Adrenal gland (tissue), 12 donors: ENCODE measurements around the gene FUT7. TPM values are rescaled to one million over a fixed set of nuclear protein-coding genes. Genes with fewer than 3 reads are reported as not detected.

Source experiments
- DNase-seq, 7 donors: peaks; one replicate each; pipeline ENCODE4 v3.0.0-alpha.2; 2019 to 2020
- H3K27ac ChIP-seq, 5 donors: fragments of 200-600 bp; sonication (generic) in 4 of 5; 1 replicate in 3 of 5; 2 replicates in 2 of 5; pipeline versions ENCODE4 v1.5.1 to v1.8.0; 2016 to 2020; ENCODE audit warnings: mild to moderate bottlenecking in 1 of 5
- H3K27me3 ChIP-seq: fragments of 200-600 bp; 2 replicates; pipeline ENCODE4 v1.8.0; 2021
- H3K36me3 ChIP-seq, 2 donors: fragments of 200-600 bp; replicated peaks in 1 of 2; 1 replicate in 1 of 2; 2 replicates in 1 of 2; pipeline versions ENCODE4 v1.5.1 to v1.8.0; 2018 to 2022
- H3K4me1 ChIP-seq, 2 donors: fragments of 200-600 bp; replicated peaks in 1 of 2; 1 replicate in 1 of 2; 2 replicates in 1 of 2; pipeline versions ENCODE4 v1.5.1 to v1.8.0; 2018 to 2021
- H3K4me3 ChIP-seq, 4 donors: fragments of 200-600 bp; sonication (generic) in 3 of 4; one replicate each; pipeline ENCODE4 v1.5.1; 2016 to 2018
- H3K9me3 ChIP-seq, 3 donors: fragments of 200-600 bp; sonication (generic) in 1 of 3; replicated peaks in 1 of 3; 1 replicate in 2 of 3; 2 replicates in 1 of 3; pipeline versions ENCODE4 v1.5.1 to v1.8.0; 2016 to 2021
- CTCF ChIP-seq, 6 experiments: fragments of 450-650 bp in 4 of 6; fragments of 200-600 bp in 2 of 6; sonication (generic) in 1 of 6; IDR thresholded peaks; 1 replicate in 5 of 6; 2 replicates in 1 of 6; pipeline versions ENCODE4 v1.5.1 to v1.8.0; 2016 to 2021; ENCODE audit warnings: antibody characterized with exemption in 6 of 6, mild to moderate bottlenecking in 2 of 6, moderate library complexity in 1 of 6
- POLR2A ChIP-seq, 2 donors: fragments of 450-650 bp; IDR thresholded peaks; one replicate each; pipeline ENCODE4 v1.6.1; 2017; ENCODE audit warnings: antibody characterized with exemption in 2 of 2, mild to moderate bottlenecking in 2 of 2, moderate library complexity in 1 of 2
- WGBS, 4 donors: extraction: QIAGEN DNeasy Blood & Tissue Kit in 2 of 4; methylation state at CpG; one replicate each; pipeline versions ENCODE4 v1.1.5 to v1.1.7; 2013 to 2017; 5-methylcytosine and 5-hydroxymethylcytosine counted together
- intact Hi-C, 2 donors: fragments of 100-400 bp; cut with DNase I; formaldehyde crosslinking; loops; one replicate each; pipeline versions ENCODE4 v1.14.1 to v1.15.0; 2022 to 2023
- polyA plus RNA-seq, 3 donors: library from polyadenylated mRNA; stranded (reverse); fragments of 200-250 nt in 2 of 3; fragments of 350-450 nt in 1 of 3; fragmentation: Illumina TruSeq in 1 of 3; extraction: RNeasy Lipid Tissue Mini Kit (QIAGEN cat#74804) in 1 of 3; gene quantifications; one replicate each; pipeline ENCODE4 v1.2.3, GENCODE V29; 2013 to 2014
- total RNA-seq, 9 donors: library from RNA; depleted of rRNA in 4 of 9; stranded (reverse); fragments of >200 nt in 4 of 9; fragments of 120-200 nt in 1 of 9; fragmentation: NEBNext Ultra II Directional in 1 of 9; extraction: Animal tissue kit (Norgen Biotek cat#: 25700) in 1 of 9; gene quantifications; one replicate each; pipeline versions ENCODE4 v1.1.0 to v1.2.4, GENCODE V29; 2013 to 2023
- donor health status: healthy with polysubstance abuse.
- donor health status: Bipolar disorder and iron deficiency.
- donor health status: DM: yes; HTN: yes; CAD: no.
- donor health status: DM: no; HTN: no; CAD: no.
- donor health status: DM: no; HTN: no; CAD: no.
- donor health status: DM: yes; HTN: yes; CAD: no.

FUT7 gene
- total and polyA plus RNA-seq, 12 donors: 0.11 to 0.69 (median 0.17) TPM; not detected in 5

GRCh38 chr9:137045294-137046087, 13.6 kb upstream of the FUT7 start:
- peak overlapping the region in 2 of 5 donors; percentile 58 to 69 for H3K27ac ChIP-seq
- no peak for DNase-seq
- H3K27me3 ChIP-seq: peaks cover 48% of the 10 kb centered on the region
- H3K36me3 ChIP-seq: no peaks in the 10 kb centered on the region
- WGBS, 4 donors: 0 to 19% (median 2%) methylated on average over 8 to 96 of the region's 96 CpGs
- TF ChIP-seq POLR2A (IDR thresholded peaks at IDR 0.05) (no peak), CTCF (IDR thresholded peaks at IDR 0.05) (no peak)
- peak overlapping the region in 1 of 4 donors; percentile 62 for H3K4me3 ChIP-seq
- H3K4me1 ChIP-seq: peaks cover 5 to 15% of the 10 kb centered on the region in 2 donors
- intact Hi-C loops: no loop called here
- H3K9me3 ChIP-seq: no peaks in the 10 kb centered on the region

GRCh38 chr9:137044502-137045177, 12.8 kb upstream of the FUT7 start:
- peak in 2 of 7 donors; percentile 41 to 83 for DNase-seq
- intact Hi-C loops: no loop called here
- Histone ChIP-seq H3K9me3 (no peaks in the 10 kb centered on the region), H3K4me3 (peak overlapping the region in 1 of 4 donors; percentile 62), H3K27me3 (peaks cover 47% of the 10 kb centered on the region), H3K36me3 (no peaks in the 10 kb centered on the region), H3K4me1 (peaks cover 5 to 15% of the 10 kb centered on the region in 2 donors), H3K27ac (peak overlapping the region in 2 of 5 donors; percentile 49 to 69)
- 37 to 49% (median 41%) methylated on average over 10 to 18 of the region's 18 CpGs for WGBS, 4 donors
- peak in 1 of 2 donors; percentile 8 for TF ChIP-seq POLR2A (IDR thresholded peaks at IDR 0.05)
- TF ChIP-seq CTCF (IDR thresholded peaks at IDR 0.05): no peak

GRCh38 chr9:137044037-137044436, 12.1 kb upstream of the FUT7 start:
- DNase-seq: no peak
- Histone ChIP-seq H3K4me1 (peaks cover 5 to 15% of the 10 kb centered on the region in 2 donors), H3K36me3 (peaks cover 0 to 2% of the 10 kb centered on the region in 2 donors), H3K27me3 (peaks cover 41% of the 10 kb centered on the region), H3K4me3 (peak overlapping the region in 1 of 4 donors; percentile 62), H3K9me3 (no peaks in the 10 kb centered on the region), H3K27ac (peak overlapping the region in 2 of 5 donors; percentile 49 to 69)
- no peak for TF ChIP-seq CTCF (IDR thresholded peaks at IDR 0.05)
- no peak for TF ChIP-seq POLR2A (IDR thresholded peaks at IDR 0.05)
- intact Hi-C loops: no loop called here
- 62 to 72% (median 68%) methylated on average over 9 to 12 of the region's 12 CpGs for WGBS, 4 donors
